AG08395 (cell line): ENCODE data around the gene ACSBG1.

Source experiments
- DNase-seq: peaks from one replicate; pipeline ENCODE4 v3.0.0; 2012; ENCODE audit warnings: mixed read lengths, low spot score

ACSBG1 gene

GRCh38 chr15:78130466-78131294 is 103.7 kb downstream of the ACSBG1 start:
- no peak for DNase-seq

- DNase-seq: no peak
Measured at GRCh38 chr15:78129751-78130287, 104.5 kb downstream of the ACSBG1 start.

- DNase-seq: no peak
Measured at GRCh38 chr15:78129077-78129750, 105.2 kb downstream of the ACSBG1 start.

- no peak for DNase-seq
Measured at GRCh38 chr15:78127882-78128281, 106.5 kb downstream of the ACSBG1 start.

GRCh38 chr15:78125267-78125666 is 109.1 kb downstream of the ACSBG1 start:
- no peak for DNase-seq

GRCh38 chr15:78120523-78120922 is 113.8 kb downstream of the ACSBG1 start:
- DNase-seq: no peak
